ENCODE measurements around the gene JAKMIP1.

- TF ChIP-seq POLR2A (IDR thresholded peaks at IDR 0.05; ENCODE audit: low read length) (no peak), GATA1 (IDR thresholded peaks at IDR 0.05; ENCODE audit: low read depth, low read length) (no peak)
Observed at GRCh38 chr4:6123116-6123515, 77.2 kb downstream of the JAKMIP1 start.

Data from erythroblast (primary cell).